Uterus (tissue), 4 donors: ENCODE data around the gene NXPH1. TPM values are rescaled to one million over a fixed set of nuclear protein-coding genes. Genes with fewer than 3 reads are reported as not detected.

ENCODE experiments used
- DNase-seq, 2 donors: peaks; one replicate each; pipeline ENCODE4 v3.0.0-alpha.2; 2019 to 2020
- H3K27ac ChIP-seq, 2 donors: fragments of 200-600 bp; sonication (generic); 1 replicate in 1 of 2; 2 replicates in 1 of 2; pipeline ENCODE4 v1.5.1; 2016 to 2018
- H3K27me3 ChIP-seq, 2 donors: fragments of 200-600 bp; sonication (generic); one replicate each; pipeline ENCODE4 v1.5.1; 2018 to 2019; ENCODE audit warnings: control low read depth in 1 of 2
- H3K36me3 ChIP-seq, 2 donors: fragments of 200-600 bp; sonication (generic); one replicate each; pipeline ENCODE4 v1.5.1; 2019; ENCODE audit warnings: control low read depth in 1 of 2
- H3K4me1 ChIP-seq, 2 donors: fragments of 200-600 bp; sonication (generic); one replicate each; pipeline ENCODE4 v1.5.1; 2018 to 2019; ENCODE audit warnings: control low read depth in 1 of 2
- H3K4me3 ChIP-seq, 2 donors: fragments of 200-600 bp; sonication (generic); 1 replicate in 1 of 2; 2 replicates in 1 of 2; pipeline ENCODE4 v1.5.1; 2018 to 2019; ENCODE audit warnings: mild to moderate bottlenecking in 1 of 2
- H3K9me3 ChIP-seq, 2 donors: fragments of 200-600 bp; sonication (generic); one replicate each; pipeline ENCODE4 v1.5.1; 2019; ENCODE audit warnings: control low read depth in 1 of 2
- CTCF ChIP-seq, 4 experiments: fragments of 200-600 bp in 2 of 4; fragments of 450-650 bp in 2 of 4; sonication (generic) in 2 of 4; IDR thresholded peaks; one replicate each; pipeline ENCODE4 v1.5.1; 2016 to 2019; ENCODE audit warnings: antibody characterized with exemption in 4 of 4, mild to moderate bottlenecking in 2 of 4, moderate library complexity in 1 of 4
- POLR2A ChIP-seq, 2 donors: fragments of 450-650 bp; IDR thresholded peaks; one replicate each; pipeline ENCODE4 v1.6.1; 2016; ENCODE audit warnings: antibody characterized with exemption in 2 of 2, mild to moderate bottlenecking in 1 of 2, moderate library complexity in 1 of 2
- intact Hi-C: fragments of 100-400 bp; cut with DNase I; formaldehyde crosslinking; loops from one replicate; pipeline ENCODE4 v1.15.1; 2023; ENCODE audit warnings: low total_unique reads
- total RNA-seq, 4 donors: library from RNA; depleted of rRNA in 3 of 4; stranded (reverse); fragments of >200 nt in 3 of 4; gene quantifications; one replicate each; pipeline versions ENCODE4 v1.1.0 to v1.2.4, GENCODE V29; 2014 to 2023
- donor health status: DM: yes; HTN: yes; CAD: no.

Gene NXPH1
- total RNA-seq, 4 donors from 2014 or later, result 0.28 TPM; not detected in 3

GRCh38 chr7:8425223-8425622 is 8.2 kb upstream of the NXPH1 start:
- no peaks in the 10 kb centered on the region for H3K27me3 ChIP-seq
- intact Hi-C loops, result no loop called here
- no peaks in the 10 kb centered on the region for H3K36me3 ChIP-seq
- H3K9me3 ChIP-seq, result no peaks in the 10 kb centered on the region
- H3K4me1 ChIP-seq, result no peaks in the 10 kb centered on the region
- no peak for DNase-seq
- TF ChIP-seq POLR2A (IDR thresholded peaks at IDR 0.05), result no peak
- no peak overlapping the region for H3K4me3 ChIP-seq
- H3K27ac ChIP-seq, result no peak overlapping the region

- Histone ChIP-seq H3K27me3 (peaks cover 2 to 38% of the 10 kb centered on the region in 2 donors), H3K9me3 (no peaks in the 10 kb centered on the region), H3K4me1 (no peaks in the 10 kb centered on the region), H3K36me3 (no peaks in the 10 kb centered on the region), H3K27ac (no peak overlapping the region), H3K4me3 (no peak overlapping the region)
- DNase-seq, result no peak
- TF ChIP-seq CTCF (IDR thresholded peaks at IDR 0.05) (no peak), POLR2A (IDR thresholded peaks at IDR 0.05) (no peak)
- intact Hi-C loops, result no loop called here
These were observed 2.8 kb upstream of the NXPH1 start for GRCh38 chr7:8430643-8431042.

GRCh38 chr7:8434290-8435002 is 1.0 kb downstream of the NXPH1 start:
- intact Hi-C loops, result no loop called here
- Histone ChIP-seq H3K4me1 (no peaks in the 10 kb centered on the region), H3K27me3 (peaks cover 2 to 60% of the 10 kb centered on the region in 2 donors), H3K36me3 (no peaks in the 10 kb centered on the region), H3K4me3 (no peak overlapping the region), H3K9me3 (no peaks in the 10 kb centered on the region), H3K27ac (no peak overlapping the region)
- no peak for TF ChIP-seq POLR2A (IDR thresholded peaks at IDR 0.05)
- no peak for TF ChIP-seq CTCF (IDR thresholded peaks at IDR 0.05)
- DNase-seq, result no peak

- TF ChIP-seq POLR2A (IDR thresholded peaks at IDR 0.05), result no peak
- TF ChIP-seq CTCF (IDR thresholded peaks at IDR 0.05), result no peak
- Histone ChIP-seq H3K4me1 (no peaks in the 10 kb centered on the region), H3K27me3 (peaks cover 2 to 67% of the 10 kb centered on the region in 2 donors), H3K36me3 (no peaks in the 10 kb centered on the region), H3K9me3 (no peaks in the 10 kb centered on the region), H3K4me3 (no peak overlapping the region), H3K27ac (no peak overlapping the region)
- intact Hi-C loops, result no loop called here
- DNase-seq, result no peak
These were observed 1.7 kb downstream of the NXPH1 start for GRCh38 chr7:8435095-8435494.

- H3K27me3 ChIP-seq, result peaks cover 2 to 75% of the 10 kb centered on the region in 2 donors
These were observed 2.5 kb downstream of the NXPH1 start for GRCh38 chr7:8435590-8436545.

More at GRCh38 chr7:8435590-8436545, 2.5 kb downstream of the NXPH1 start:
- H3K4me3 ChIP-seq, result no peak overlapping the region
- intact Hi-C loops, result no loop called here
- DNase-seq, result no peak
- H3K4me1 ChIP-seq, result no peaks in the 10 kb centered on the region
- no peaks in the 10 kb centered on the region for H3K36me3 ChIP-seq
- no peaks in the 10 kb centered on the region for H3K9me3 ChIP-seq
- H3K27ac ChIP-seq, result no peak overlapping the region
- TF ChIP-seq CTCF (IDR thresholded peaks at IDR 0.05) (no peak), POLR2A (IDR thresholded peaks at IDR 0.05) (no peak)
